Trophoblast cell (in vitro differentiated cells and primary cell): ENCODE results near the gene LAMTOR4.

ENCODE experiments used
- DNase-seq, 2 donors: peaks; one replicate each; pipeline ENCODE4 v3.0.0-alpha.2; 2016
- H2AFZ ChIP-seq: 2 replicates; pipeline ENCODE4 v1.6.1; 2013; ENCODE audit warnings: low read length, moderate library complexity, mild to moderate bottlenecking; ENCODE audit not compliant: insufficient read depth, poor library complexity
- H2AK5ac ChIP-seq: 2 replicates; pipeline ENCODE4 v1.6.1; 2013; ENCODE audit warnings: mild to moderate bottlenecking, low read length
- H2BK120ac ChIP-seq: 2 replicates; pipeline ENCODE4 v1.6.1; 2013; ENCODE audit warnings: low read length, mild to moderate bottlenecking, moderate library complexity; ENCODE audit not compliant: insufficient read depth, poor library complexity
- H2BK12ac ChIP-seq: 2 replicates; pipeline ENCODE4 v1.6.1; 2013; ENCODE audit warnings: mild to moderate bottlenecking, low read length, moderate library complexity
- H2BK5ac ChIP-seq: 2 replicates; pipeline ENCODE4 v1.6.1; 2013; ENCODE audit warnings: low read length, low read depth, moderate library complexity, mild to moderate bottlenecking; ENCODE audit not compliant: poor library complexity
- H3K14ac ChIP-seq: 2 replicates; pipeline ENCODE4 v1.6.1; 2013; ENCODE audit warnings: mild to moderate bottlenecking, low read length
- H3K18ac ChIP-seq: 2 replicates; pipeline ENCODE4 v1.6.1; 2013; ENCODE audit warnings: mild to moderate bottlenecking, low read length
- H3K23ac ChIP-seq: 2 replicates; pipeline ENCODE4 v1.6.1; 2013; ENCODE audit warnings: low read length
- H3K27ac ChIP-seq: 2 replicates; pipeline ENCODE4 v1.5.1; 2013; ENCODE audit warnings: low read depth, mild to moderate bottlenecking, inconsistent platforms, low read length, moderate library complexity
- H3K27me3 ChIP-seq: 2 replicates; pipeline ENCODE4 v1.6.1; 2013; ENCODE audit warnings: inconsistent platforms, mild to moderate bottlenecking, low read length, moderate library complexity; ENCODE audit not compliant: insufficient read depth
- H3K36me3 ChIP-seq, 2 experiments: 1 replicate in 1 of 2; 2 replicates in 1 of 2; pipeline ENCODE4 v1.6.1; 2013; ENCODE audit warnings: low read length in 2 of 2, mild to moderate bottlenecking in 2 of 2, moderate library complexity in 1 of 2; ENCODE audit not compliant: insufficient read depth in 2 of 2, control insufficient read depth in 1 of 2
- H3K4ac ChIP-seq: 2 replicates; pipeline ENCODE4 v1.6.1; 2013; ENCODE audit warnings: low read depth, mild to moderate bottlenecking, low read length, moderate library complexity
- H3K4me1 ChIP-seq, 2 experiments: 1 replicate in 1 of 2; 2 replicates in 1 of 2; pipeline ENCODE4 v1.6.1; 2013; ENCODE audit warnings: low read length in 2 of 2, mild to moderate bottlenecking in 2 of 2, moderate library complexity in 1 of 2; ENCODE audit not compliant: insufficient read depth in 2 of 2, control insufficient read depth in 1 of 2
- H3K4me2 ChIP-seq: 2 replicates; pipeline ENCODE4 v1.6.1; 2013; ENCODE audit warnings: inconsistent platforms, mild to moderate bottlenecking, low read length, moderate library complexity
- H3K4me3 ChIP-seq: 2 replicates; pipeline ENCODE4 v1.5.1; 2013; ENCODE audit warnings: mild to moderate bottlenecking, low read depth, low read length, inconsistent platforms
- H3K79me1 ChIP-seq: one replicate; pipeline ENCODE4 v1.6.1; 2013; ENCODE audit warnings: low read length
- H3K79me2 ChIP-seq: 2 replicates; pipeline ENCODE4 v1.6.1; 2013; ENCODE audit warnings: low read length, mild to moderate bottlenecking; ENCODE audit not compliant: control insufficient read depth, insufficient read depth, poor library complexity
- H3K9ac ChIP-seq: 2 replicates; pipeline ENCODE4 v1.6.1; 2013; ENCODE audit warnings: mild to moderate bottlenecking, low read length
- H3K9me3 ChIP-seq: 2 replicates; pipeline ENCODE4 v1.6.1; 2013; ENCODE audit warnings: low read depth, mild to moderate bottlenecking, control low read depth, inconsistent platforms, low read length; ENCODE audit not compliant: insufficient read depth
- H4K12ac ChIP-seq: 2 replicates; pipeline ENCODE4 v1.6.1; 2013; ENCODE audit warnings: low read depth, mild to moderate bottlenecking, low read length, moderate library complexity
- H4K8ac ChIP-seq: 2 replicates; pipeline ENCODE4 v1.6.1; 2013; ENCODE audit warnings: low read depth, mild to moderate bottlenecking, low read length, moderate library complexity
- H4K91ac ChIP-seq: one replicate; pipeline ENCODE4 v1.6.1; 2013; ENCODE audit warnings: low read depth, mild to moderate bottlenecking, low read length, moderate library complexity
- WGBS: extraction: QIAGEN DNeasy Blood & Tissue Kit; methylation state at CpG from one replicate; pipeline ENCODE4 v1.1.7; 2013; ENCODE audit warnings: missing lambda C conversion rate; ENCODE audit not compliant: insufficient read length, insufficient coverage; ENCODE audit errors: extremely low coverage; 5-methylcytosine and 5-hydroxymethylcytosine counted together

Gene LAMTOR4

GRCh38 chr7:100153708-100154535 lies 5.2 kb downstream of the LAMTOR4 start:
- H4K12ac ChIP-seq = no peak overlapping the region
- DNase-seq = no peak
- peaks cover 36 to 41% of the 10 kb centered on the region in 2 experiments for H3K36me3 ChIP-seq
- no peak overlapping the region for H3K14ac ChIP-seq
- no peak overlapping the region for H2BK120ac ChIP-seq
- H3K9ac ChIP-seq = no peak overlapping the region
- no peak overlapping the region for H4K8ac ChIP-seq
- no CpG with 5 or more reads among the region's 16 CpGs for WGBS
- no peak overlapping the region for H3K4ac ChIP-seq
- peaks cover 9% of the 10 kb centered on the region for H3K79me2 ChIP-seq
- H3K27ac ChIP-seq = no peak overlapping the region
- no peak overlapping the region for H3K4me2 ChIP-seq
- no peak overlapping the region for H2BK5ac ChIP-seq
- peaks cover 10 to 19% of the 10 kb centered on the region in 2 experiments for H3K4me1 ChIP-seq
- peaks cover 11% of the 10 kb centered on the region for H3K79me1 ChIP-seq
- H2AFZ ChIP-seq = no peak overlapping the region
- no peak overlapping the region for H4K91ac ChIP-seq
- H3K4me3 ChIP-seq = no peak overlapping the region
- H3K27me3 ChIP-seq = no peaks in the 10 kb centered on the region
- no peak overlapping the region for H2BK12ac ChIP-seq
- no peak overlapping the region for H2AK5ac ChIP-seq
- H3K18ac ChIP-seq = no peak overlapping the region
- no peak overlapping the region for H3K23ac ChIP-seq
- H3K9me3 ChIP-seq = peaks cover 4% of the 10 kb centered on the region

GRCh38 chr7:100154651-100155491 lies 6.2 kb downstream of the LAMTOR4 start:
- Histone ChIP-seq H2AK5ac (no peak overlapping the region), H4K91ac (no peak overlapping the region), H3K36me3 (peaks cover 36 to 41% of the 10 kb centered on the region in 2 experiments), H3K27me3 (no peaks in the 10 kb centered on the region), H3K79me1 (peaks cover 10% of the 10 kb centered on the region), H3K4me1 (peaks cover 8 to 17% of the 10 kb centered on the region in 2 experiments), H3K23ac (no peak overlapping the region), H4K12ac (no peak overlapping the region), H2BK12ac (no peak overlapping the region), H3K4me3 (no peak overlapping the region), H3K14ac (no peak overlapping the region), H2BK120ac (no peak overlapping the region), H4K8ac (no peak overlapping the region), H3K27ac (no peak overlapping the region), H3K9me3 (peaks cover 4% of the 10 kb centered on the region), H3K4me2 (no peak overlapping the region), H3K4ac (no peak overlapping the region), H3K18ac (no peak overlapping the region), H2AFZ (no peak overlapping the region), H3K9ac (no peak overlapping the region), H3K79me2 (peaks cover 4% of the 10 kb centered on the region), H2BK5ac (no peak overlapping the region)
- peak; percentile 67 to 68 for DNase-seq
- no CpG with 5 or more reads among the region's 30 CpGs for WGBS

- no peak overlapping the region for H2AFZ ChIP-seq
These were observed 7.0 kb downstream of the LAMTOR4 start for GRCh38 chr7:100155553-100156317.

More at GRCh38 chr7:100155553-100156317, 7.0 kb downstream of the LAMTOR4 start:
- H3K18ac ChIP-seq = no peak overlapping the region
- H3K79me1 ChIP-seq = peaks cover 10% of the 10 kb centered on the region
- no peak overlapping the region for H2BK5ac ChIP-seq
- no peak overlapping the region for H4K91ac ChIP-seq
- H2BK120ac ChIP-seq = no peak overlapping the region
- no peak overlapping the region for H3K4me3 ChIP-seq
- no peak overlapping the region for H3K14ac ChIP-seq
- H2AK5ac ChIP-seq = no peak overlapping the region
- peaks cover 36 to 41% of the 10 kb centered on the region in 2 experiments for H3K36me3 ChIP-seq
- no peak overlapping the region for H3K4ac ChIP-seq
- H3K9ac ChIP-seq = peak overlapping the region; percentile 33
- H3K4me1 ChIP-seq = peaks cover 8 to 17% of the 10 kb centered on the region in 2 experiments
- DNase-seq = peak; percentile 48 to 60
- no peak overlapping the region for H3K23ac ChIP-seq
- H3K27me3 ChIP-seq = no peaks in the 10 kb centered on the region
- H3K4me2 ChIP-seq = no peak overlapping the region
- H3K79me2 ChIP-seq = peaks cover 4% of the 10 kb centered on the region
- H3K27ac ChIP-seq = no peak overlapping the region
- H2BK12ac ChIP-seq = no peak overlapping the region
- no CpG with 5 or more reads among the region's 20 CpGs for WGBS
- H4K12ac ChIP-seq = no peak overlapping the region
- H4K8ac ChIP-seq = no peak overlapping the region
- peaks cover 4% of the 10 kb centered on the region for H3K9me3 ChIP-seq
